PC-9 (cell line): Measurements from ENCODE around the gene NUMB. TPM values are rescaled to one million over a fixed set of nuclear protein-coding genes. Genes with fewer than 3 reads are reported as not detected.

ENCODE experiments used
- BruUV-seq: library from RNA; stranded (reverse); fragments of 400-500 nt; replicated peaks from 2 replicates; lab custom pipeline; 2021; lab: Mats Ljungman, UMichigan
- CTCF ChIA-PET: fragments of 300-600 bp; sonication (Branson Sonifier 250); formaldehyde crosslinking; loops from one replicate; lab custom pipeline; 2022; ENCODE audit warnings: antibody characterized with exemption; lab: Charles Lee
- POLR2A ChIA-PET: fragments of 300-600 bp; sonication (Branson Sonifier 250); formaldehyde crosslinking; loops from one replicate; lab custom pipeline; 2022; ENCODE audit warnings: antibody characterized with exemption; ENCODE audit not compliant: unreplicated experiment; lab: Charles Lee
- DNase-seq, 2 experiments: peaks; one replicate each; pipeline versions ENCODE4 v3.0.0 to v3.0.0-alpha.2; 2015 to 2022; ENCODE audit warnings: mixed read lengths in 1 of 2
- H2AFZ ChIP-seq: fragments of 200-600 bp; sonication (generic); 2 replicates; pipeline ENCODE4 v1.8.1; 2017; ENCODE audit warnings: antibody characterized with exemption
- H3F3A ChIP-seq: fragments of 200-600 bp; sonication (generic); 2 replicates; pipeline ENCODE4 v1.8.1; 2017; ENCODE audit warnings: antibody characterized with exemption, mild to moderate bottlenecking, low read depth; ENCODE audit not compliant: insufficient read depth
- H3K27ac ChIP-seq: fragments of 200-600 bp; sonication (generic); 2 replicates; pipeline ENCODE4 v1.6.1; 2016; ENCODE audit warnings: mixed run types
- H3K27me3 ChIP-seq: fragments of 200-600 bp; sonication (generic); 2 replicates; pipeline ENCODE4 v1.6.1; 2016; ENCODE audit warnings: low read depth, mixed run types; ENCODE audit not compliant: insufficient read depth
- H3K36me3 ChIP-seq: fragments of 200-600 bp; sonication (generic); 2 replicates; pipeline ENCODE4 v1.6.1; 2016; ENCODE audit warnings: low read depth, mixed run types
- H3K4me1 ChIP-seq: fragments of 200-600 bp; sonication (generic); replicated peaks from 2 replicates; pipeline ENCODE4 v1.6.1; 2016; ENCODE audit warnings: mixed run types; ENCODE audit not compliant: insufficient read depth
- H3K4me2 ChIP-seq: fragments of 200-600 bp; sonication (generic); 2 replicates; pipeline ENCODE4 v1.6.1; 2017; ENCODE audit warnings: mixed run types
- H3K4me3 ChIP-seq: fragments of 200-600 bp; sonication (generic); 2 replicates; pipeline ENCODE4 v1.6.1; 2016; ENCODE audit warnings: mixed run types
- H3K79me2 ChIP-seq: fragments of 200-600 bp; sonication (generic); 2 replicates; pipeline ENCODE4 v1.6.1; 2017; ENCODE audit warnings: low read depth, mixed run types
- H3K9me2 ChIP-seq: fragments of 200-600 bp; sonication (generic); 2 replicates; pipeline ENCODE4 v1.8.1; 2017; ENCODE audit warnings: mild to moderate bottlenecking; ENCODE audit not compliant: insufficient read depth
- H3K9me3 ChIP-seq: fragments of 200-600 bp; sonication (generic); 2 replicates; pipeline ENCODE4 v1.8.1; 2016; ENCODE audit warnings: low read depth; ENCODE audit not compliant: insufficient read depth
- H4K20me1 ChIP-seq: fragments of 200-600 bp; sonication (generic); 2 replicates; pipeline ENCODE4 v1.8.1; 2017; ENCODE audit not compliant: insufficient read depth
- CTCF ChIP-seq: fragments of 200-600 bp; sonication (generic); conservative IDR thresholded peaks from 2 replicates; pipeline ENCODE4 v1.6.1; 2017; ENCODE audit warnings: mixed run types, antibody characterized with exemption, mild to moderate bottlenecking, moderate library complexity
- EZH2 ChIP-seq: fragments of 200-600 bp; sonication (generic); IDR thresholded peaks from 2 replicates; pipeline ENCODE4 v1.8.0; 2017; ENCODE audit warnings: antibody characterized with exemption, low read depth
- intact Hi-C: fragments of 100-400 bp; cut with micrococcal nuclease; formaldehyde crosslinking; loops from one replicate; pipeline ENCODE4 v1.10.0; 2022; ENCODE audit not compliant: unreplicated experiment
- total RNA-seq: library from RNA; stranded (reverse); gene quantifications from 2 replicates; pipeline ENCODE4 v1.2.3, GENCODE V29; 2021

Gene NUMB
- total RNA-seq, 1 experiment from 2014 or later: 64.5 TPM

- Histone ChIP-seq H3K4me2 (no peak overlapping the region), H2AFZ (no peak overlapping the region), H3K27ac (no peak overlapping the region), H3K79me2 (no peaks in the 10 kb centered on the region), H4K20me1 (peaks cover 4% of the 10 kb centered on the region; the same call in 1 of the 2 replicates), H3F3A (no peaks in the 10 kb centered on the region), H3K27me3 (no peaks in the 10 kb centered on the region), H3K36me3 (0 out of 2 replicates have a peak, but pooled peaks cover 4% of the 10 kb centered on the region), H3K4me3 (no peak overlapping the region), H3K4me1 (no peaks in the 10 kb centered on the region), H3K9me3 (no peaks in the 10 kb centered on the region), H3K9me2 (no peaks in the 10 kb centered on the region)
- no peak for DNase-seq
- ChIA-PET POLR2A (no interaction called here), CTCF (interaction anchor here (0.7 to 0.9 kb wide), 2 partner anchors 12 to 232 kb away, joined by 3 to 4 read pairs; no protein-coding TSS in a partner anchor)
- TF ChIP-seq CTCF (no peak), EZH2 (no peak)
- intact Hi-C loops: no loop called here
- no TSS peak for BruUV-seq
These were observed 60.5 kb downstream of the NUMB start for GRCh38 chr14:73397810-73398209.

- Histone ChIP-seq H3K4me1 (no peaks in the 10 kb centered on the region), H3F3A (0 out of 2 replicates have a peak, but pooled peaks cover 6% of the 10 kb centered on the region), H3K27me3 (no peaks in the 10 kb centered on the region), H3K27ac (no peak overlapping the region), H3K79me2 (no peaks in the 10 kb centered on the region), H3K9me2 (no peaks in the 10 kb centered on the region), H3K9me3 (no peaks in the 10 kb centered on the region), H3K4me2 (no peak overlapping the region), H4K20me1 (no peaks in the 10 kb centered on the region; the same call in 1 of the 2 replicates), H3K36me3 (0 out of 2 replicates have a peak, but pooled peaks cover 4% of the 10 kb centered on the region), H3K4me3 (no peak overlapping the region), H2AFZ (no peak overlapping the region)
- intact Hi-C loops: no loop called here
- CTCF ChIA-PET: no interaction called here
- TF ChIP-seq CTCF (no peak), EZH2 (no peak)
- BruUV-seq: no TSS peak
- POLR2A ChIA-PET: no interaction called here
- no peak for DNase-seq
These were observed 64.0 kb downstream of the NUMB start for GRCh38 chr14:73394317-73394716.

GRCh38 chr14:73393375-73393774 is 65.0 kb downstream of the NUMB start:
- Histone ChIP-seq H3K4me1 (no peaks in the 10 kb centered on the region), H3K27ac (no peak overlapping the region), H3F3A (0 out of 2 replicates have a peak, but pooled peaks cover 6% of the 10 kb centered on the region), H3K79me2 (no peaks in the 10 kb centered on the region), H4K20me1 (no peaks in the 10 kb centered on the region; the same call in 1 of the 2 replicates), H3K9me3 (no peaks in the 10 kb centered on the region), H2AFZ (no peak overlapping the region), H3K36me3 (0 out of 2 replicates have a peak, but pooled peaks cover 4% of the 10 kb centered on the region), H3K4me2 (no peak overlapping the region), H3K27me3 (no peaks in the 10 kb centered on the region), H3K4me3 (no peak overlapping the region), H3K9me2 (no peaks in the 10 kb centered on the region)
- no peak for DNase-seq
- no TSS peak for BruUV-seq
- intact Hi-C loops: no loop called here
- POLR2A ChIA-PET: no interaction called here
- TF ChIP-seq EZH2 (no peak), CTCF (no peak)
- CTCF ChIA-PET: no interaction called here
